NCI-H774 (cell line): ENCODE measurements around the gene FBXW7.
"Not testable (repeated sequence)": the region's sequence is repeated elsewhere in the genome, so short reads cannot be mapped to it uniquely, and the experiment has no call there.

Source experiments
- DNase-seq: peaks from one replicate; lab custom pipeline; 2025; lab: John Stamatoyannopoulos, UW

Gene FBXW7

DNA sequence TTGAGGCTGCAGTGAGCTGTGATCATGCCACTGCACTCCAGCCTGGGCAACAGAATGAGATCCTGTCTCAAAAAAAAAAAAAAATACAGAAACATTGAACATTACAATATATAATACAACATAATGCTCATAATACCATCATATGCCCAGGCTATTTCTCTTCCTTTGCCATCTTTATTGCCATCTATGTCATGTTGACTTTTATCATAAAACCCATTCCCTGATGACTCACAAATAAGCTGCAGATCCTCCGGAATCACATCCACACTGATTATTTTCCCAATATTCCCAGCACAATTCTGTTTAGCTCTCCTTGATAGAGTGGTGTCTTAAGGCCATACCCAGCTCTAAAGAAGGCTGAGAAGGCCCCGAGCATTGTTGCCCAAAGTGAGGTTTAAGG is 9.2 kb upstream of the FBXW7 start:
- DNase-seq, result no peak

DNA sequence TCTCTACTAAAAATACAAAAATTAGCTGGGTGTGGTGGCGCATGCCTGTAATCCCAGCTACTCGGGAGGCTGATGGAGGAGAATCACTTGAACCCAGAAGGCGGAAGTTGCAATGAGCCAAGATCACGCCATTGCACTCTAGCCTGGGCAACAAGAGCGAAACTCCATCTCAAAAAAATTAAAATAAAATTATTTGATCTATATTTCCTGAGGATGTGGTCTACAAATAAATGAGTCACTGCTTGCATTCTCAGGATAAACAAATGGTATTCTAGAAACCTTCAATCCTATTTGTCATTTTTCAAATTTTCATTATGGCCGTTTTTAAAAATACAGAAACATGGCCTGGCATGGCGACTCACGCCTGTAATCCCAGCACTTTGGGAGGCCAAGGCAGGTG is 8.6 kb upstream of the FBXW7 start:
- not testable (repeated sequence) for DNase-seq

DNA sequence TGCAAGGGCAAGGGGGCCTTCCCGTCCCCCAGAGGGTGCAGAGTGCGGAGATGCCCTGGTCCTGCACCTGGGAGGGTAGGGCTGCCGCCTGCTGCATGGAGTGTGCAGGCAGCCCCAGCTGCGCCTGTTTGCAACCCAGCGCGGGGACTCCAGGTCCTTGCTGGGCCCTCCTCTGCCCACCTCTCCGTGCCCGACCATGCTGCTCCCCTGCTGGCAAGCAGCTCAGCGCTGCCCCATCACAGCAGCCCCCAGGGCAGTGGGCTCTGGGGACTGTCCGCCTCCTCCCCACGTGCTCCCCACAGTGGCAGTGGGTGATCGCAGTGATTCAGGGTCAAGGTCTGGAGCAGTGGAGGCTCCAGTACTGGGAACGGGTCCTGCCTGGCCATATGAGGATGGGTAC is 5.0 kb upstream of the FBXW7 start:
- no peak for DNase-seq

DNA sequence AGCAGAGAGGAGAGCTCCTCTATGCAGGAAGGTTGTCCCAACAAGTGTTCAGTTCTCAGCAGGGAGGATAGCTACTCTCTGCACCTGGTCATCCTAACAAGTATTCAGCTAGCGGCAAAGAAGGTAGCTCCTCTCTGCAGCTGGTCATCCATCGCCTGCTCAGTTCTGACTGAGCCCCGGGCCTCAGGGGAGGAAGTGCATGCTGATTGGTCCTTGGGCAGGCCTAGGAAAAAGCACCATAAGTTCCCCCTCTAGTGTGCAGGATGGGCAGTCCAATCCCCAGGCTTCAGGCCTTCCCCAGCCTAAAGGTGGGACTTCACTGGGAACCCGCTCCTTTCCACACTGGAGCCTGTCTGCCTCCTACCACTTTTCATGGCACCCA is 4.4 kb upstream of the FBXW7 start:
- no peak for DNase-seq

DNA sequence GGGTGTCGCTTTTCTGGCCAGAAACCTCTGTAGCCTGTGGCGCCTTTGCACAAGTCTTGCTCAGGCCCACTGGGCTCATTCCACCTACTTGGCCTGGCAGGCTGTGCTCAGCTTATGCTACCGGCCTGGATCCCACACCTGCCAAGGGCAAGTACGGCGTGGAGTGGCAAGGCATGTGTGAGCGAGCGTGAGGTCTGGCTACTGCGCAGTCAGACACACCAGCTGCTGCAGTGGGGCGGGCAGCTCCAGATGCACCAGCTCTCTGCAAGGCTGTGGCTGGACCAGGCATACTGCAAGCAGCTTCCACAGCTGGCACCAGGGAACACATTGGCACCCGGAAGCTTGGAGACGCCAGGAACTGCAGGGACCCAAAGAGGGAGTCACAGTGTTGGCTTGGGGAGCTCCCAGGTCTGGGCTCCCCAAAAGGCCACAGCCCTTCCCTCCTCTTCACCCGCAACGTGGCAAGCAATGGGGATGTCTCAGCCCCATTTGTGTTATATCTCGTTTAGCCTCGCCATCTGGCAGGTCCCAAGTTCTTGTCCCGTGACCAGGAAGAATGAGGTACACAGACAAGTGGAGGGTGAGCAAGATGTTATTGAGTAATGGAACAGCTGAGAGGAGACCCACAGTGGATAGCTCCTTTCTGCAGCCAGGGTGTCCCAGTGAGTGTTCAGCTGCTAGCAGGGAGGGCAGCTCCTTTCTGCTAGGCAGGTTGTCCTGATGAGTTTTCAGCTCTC is 3.8 kb upstream of the FBXW7 start:
- no peak for DNase-seq

DNA sequence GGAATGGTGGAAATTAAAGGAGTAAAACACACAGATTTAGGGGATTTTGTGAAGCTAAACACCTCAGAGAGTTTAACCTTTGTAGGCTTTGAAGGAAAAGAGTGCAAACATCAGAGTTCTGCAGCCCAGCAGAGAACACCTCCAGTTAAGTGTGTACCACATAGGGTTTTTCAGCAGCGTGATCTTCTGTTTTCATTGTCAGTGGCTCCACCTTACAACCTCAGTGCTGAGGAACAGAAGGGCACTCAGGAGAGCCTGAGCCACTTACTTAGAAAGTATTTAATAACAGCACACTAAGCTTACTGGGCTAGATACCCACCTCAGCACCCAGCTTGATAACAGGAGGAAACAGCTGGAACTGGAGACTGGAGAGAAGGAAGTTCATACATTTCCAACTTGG is 2.0 kb upstream of the FBXW7 start:
- DNase-seq, result no peak

DNA sequence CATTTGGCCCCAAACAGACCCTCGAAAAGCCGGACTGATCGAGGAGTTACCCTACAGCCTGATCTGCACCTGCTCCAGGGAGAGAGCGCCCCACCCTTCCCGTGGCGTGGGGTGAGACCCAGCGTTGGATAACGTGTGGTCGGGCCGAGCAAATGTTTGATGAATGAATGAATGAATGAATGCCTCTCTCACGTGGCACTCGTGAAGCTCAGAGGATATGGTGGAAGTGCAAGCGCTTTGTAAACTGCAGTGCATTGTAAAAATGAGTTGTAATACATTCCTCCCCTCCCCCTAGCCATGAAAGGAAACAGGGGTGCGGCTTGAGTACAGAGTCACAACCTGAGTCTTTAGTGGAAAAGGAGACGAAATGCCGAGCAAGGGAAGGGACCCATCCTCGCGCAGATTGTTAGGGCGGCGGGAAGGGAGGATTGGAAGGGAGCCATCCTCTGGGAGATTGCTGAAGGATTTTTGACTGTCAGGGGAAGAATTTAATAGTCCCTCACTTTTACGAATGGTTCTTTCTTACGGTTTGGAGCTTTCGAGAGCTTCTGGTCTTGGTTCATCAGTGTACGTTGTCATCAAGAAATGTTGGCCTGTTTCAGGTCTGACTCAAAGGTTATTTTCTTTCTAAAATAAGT is 772 bp upstream of the FBXW7 start:
- no peak for DNase-seq

DNA sequence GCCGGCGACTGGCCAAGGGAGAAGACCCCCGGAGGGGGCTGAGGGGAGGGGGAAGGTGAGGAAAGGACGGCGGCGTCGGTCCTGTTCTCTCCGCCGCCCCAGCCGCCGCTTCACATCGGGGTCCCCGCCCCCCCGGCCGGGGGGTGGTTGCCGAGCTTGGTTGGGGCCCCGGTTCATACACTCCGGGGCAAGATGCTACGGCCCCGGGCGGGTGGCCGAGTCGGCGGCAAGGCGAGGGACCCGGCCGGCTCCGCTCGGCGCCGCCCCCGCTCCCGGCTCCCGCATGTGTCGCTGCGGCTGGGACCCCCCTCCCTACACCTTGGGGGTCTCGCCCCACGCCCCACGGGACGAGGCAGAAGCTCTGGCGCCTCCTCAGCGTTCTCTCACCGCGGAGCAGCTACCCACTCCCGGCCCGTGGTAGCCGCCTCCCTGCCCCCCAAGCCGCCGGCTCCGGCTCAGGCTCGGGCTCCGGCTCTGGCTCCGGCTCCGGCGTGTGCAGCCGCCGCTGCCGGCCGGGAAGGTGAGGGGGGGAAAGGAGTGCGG is 461 bp downstream of the FBXW7 start:
- no peak for DNase-seq

DNA sequence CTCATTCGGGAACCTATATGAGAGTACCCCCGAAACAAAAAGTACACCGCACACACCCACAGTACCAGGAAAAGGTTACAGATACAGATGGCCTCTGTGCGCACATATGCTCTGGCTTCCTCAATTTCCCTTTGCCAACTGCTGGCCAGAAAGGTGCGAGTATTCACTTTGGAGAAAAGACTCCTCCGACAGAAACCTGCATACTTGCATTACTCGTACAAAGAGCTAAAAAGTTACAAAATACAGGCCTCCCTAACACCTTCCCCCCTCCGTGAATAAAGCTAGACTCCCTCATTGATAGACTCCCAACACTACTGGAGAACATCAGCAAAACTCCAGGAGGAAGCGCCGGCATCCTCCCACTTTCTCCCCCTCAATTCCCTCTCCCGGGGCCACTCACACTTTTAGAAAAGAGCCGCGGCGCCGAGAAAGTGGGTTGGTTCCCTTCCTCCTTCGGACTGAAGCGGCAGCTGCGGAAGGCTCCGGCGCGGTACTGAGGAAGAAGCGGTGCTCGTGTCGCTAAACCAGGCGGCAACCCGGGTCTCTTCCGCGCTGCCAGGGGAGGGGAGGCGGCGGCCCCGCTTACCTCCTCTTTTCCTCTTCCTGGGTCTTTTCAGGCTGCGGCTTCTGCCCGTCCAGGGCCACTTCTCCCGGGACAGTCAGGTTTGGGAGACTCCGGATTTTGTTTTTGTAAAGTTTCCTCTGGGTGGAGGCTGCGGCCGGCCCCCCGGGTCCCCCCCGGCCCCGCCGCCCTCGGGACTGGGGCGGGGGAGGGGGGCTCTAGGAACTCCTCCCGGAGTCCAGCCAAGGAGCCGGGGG is 1.1 kb downstream of the FBXW7 start:
- DNase-seq, result no peak

DNA sequence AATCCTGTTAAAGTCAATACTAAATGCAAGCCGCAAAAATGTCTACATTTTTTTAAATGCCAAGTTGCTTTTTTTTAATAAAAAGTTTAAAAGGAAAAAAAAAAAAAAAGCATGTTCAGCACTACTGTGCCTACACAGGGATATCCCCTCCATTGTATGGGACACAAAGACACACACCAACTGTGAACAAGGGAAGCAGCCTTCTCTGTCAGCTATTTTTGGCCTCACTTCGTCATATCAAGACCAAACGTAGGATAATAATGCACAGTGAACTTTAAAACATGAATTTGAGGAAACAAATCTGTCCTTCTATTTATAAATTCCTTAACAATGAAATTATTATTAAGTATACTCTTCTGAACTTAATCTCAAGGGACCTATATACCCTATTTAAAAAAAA is 4.4 kb downstream of the FBXW7 start:
- DNase-seq, result no peak

DNA sequence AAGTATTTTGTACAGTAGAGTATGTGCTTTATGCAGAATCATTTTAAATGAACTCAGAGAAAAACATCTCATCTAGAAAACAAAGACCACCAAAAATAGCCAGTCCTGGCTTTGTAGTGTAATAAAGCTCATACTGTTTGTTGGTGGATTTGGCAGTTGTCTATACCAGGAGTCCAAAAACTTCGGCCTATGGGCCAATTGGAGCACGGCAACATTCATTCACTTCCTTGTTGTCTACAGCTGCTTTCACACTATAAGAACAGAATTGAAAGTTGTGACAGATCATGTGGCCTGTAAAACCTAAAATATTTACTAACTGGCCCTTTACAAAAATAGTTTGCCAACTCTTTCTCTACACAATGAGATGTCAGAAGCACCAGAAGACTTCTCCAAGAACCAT is 5.3 kb downstream of the FBXW7 start:
- no peak for DNase-seq

DNA sequence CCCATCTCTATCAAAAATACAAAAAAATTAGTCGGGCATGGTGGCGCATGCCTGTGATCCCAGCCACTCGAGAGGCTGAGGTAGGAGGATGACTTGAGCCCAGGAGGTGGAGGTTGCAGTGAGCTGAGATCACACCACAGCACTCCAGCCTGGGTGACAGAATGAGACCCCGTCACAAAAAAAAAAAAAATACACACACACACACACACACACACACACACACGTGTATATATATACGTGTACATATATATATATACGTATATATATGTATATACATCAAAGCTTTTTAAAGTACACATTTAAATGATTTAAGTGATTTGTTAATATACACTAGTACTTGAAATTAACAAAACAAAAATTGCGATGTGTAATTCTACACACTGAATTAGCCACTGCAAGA is 6.0 kb downstream of the FBXW7 start:
- no peak for DNase-seq

DNA sequence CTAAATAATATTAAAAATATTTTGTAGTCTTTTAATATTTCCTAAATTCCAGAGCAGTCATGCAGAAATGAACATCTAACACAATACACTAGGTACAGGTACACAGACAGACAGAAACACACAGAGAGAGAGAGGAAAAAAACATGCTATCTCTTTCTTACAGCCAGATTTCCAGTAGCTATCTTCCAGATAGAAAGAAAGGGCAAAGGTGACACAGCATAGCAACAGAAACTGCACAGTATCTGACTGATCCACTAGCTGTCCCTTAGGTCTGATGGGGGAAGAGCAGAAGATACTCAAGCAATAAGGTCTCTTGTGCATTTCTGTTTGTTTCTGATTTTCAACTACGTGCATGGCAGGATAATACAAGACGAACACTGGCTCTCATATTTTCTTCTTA is 7.8 kb downstream of the FBXW7 start:
- no peak for DNase-seq

DNA sequence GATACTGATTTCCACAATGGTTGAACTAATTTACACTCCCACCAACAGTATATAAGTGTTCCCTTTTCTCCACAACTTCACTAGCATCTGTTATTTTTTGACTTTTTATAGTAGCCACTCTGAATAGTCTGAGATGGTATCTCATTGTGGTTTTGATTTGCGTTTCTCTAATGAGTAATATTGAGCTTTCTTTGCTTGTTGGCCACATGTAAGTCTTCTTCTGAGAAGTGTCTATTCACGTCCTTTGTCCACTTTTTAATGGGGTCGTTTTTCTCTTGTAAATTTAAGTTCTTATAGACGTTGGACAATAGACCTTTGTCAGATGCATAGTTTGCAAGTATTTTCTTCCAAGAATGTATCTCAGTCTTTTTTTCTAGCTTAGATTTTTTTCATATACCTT is 10.0 kb downstream of the FBXW7 start:
- no peak for DNase-seq

DNA sequence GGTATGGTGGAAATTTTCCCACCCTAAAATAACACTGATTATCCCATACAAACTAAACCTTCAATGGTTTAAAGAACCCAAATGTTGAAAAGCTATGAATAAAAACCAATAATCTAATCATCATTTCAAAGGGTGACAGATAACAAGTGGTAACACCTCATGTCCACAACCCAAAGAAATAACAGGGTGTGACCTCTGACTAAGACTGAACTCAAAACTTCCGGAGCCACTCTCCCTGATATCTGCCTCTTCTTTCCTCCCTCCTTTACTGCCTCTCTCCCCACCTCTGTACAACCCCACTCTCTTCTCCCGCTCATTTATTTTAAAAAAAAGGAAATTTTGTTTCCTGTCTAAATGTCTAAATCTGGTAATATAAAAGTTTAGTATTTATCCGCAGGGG is 11.5 kb downstream of the FBXW7 start:
- DNase-seq, result no peak

DNA sequence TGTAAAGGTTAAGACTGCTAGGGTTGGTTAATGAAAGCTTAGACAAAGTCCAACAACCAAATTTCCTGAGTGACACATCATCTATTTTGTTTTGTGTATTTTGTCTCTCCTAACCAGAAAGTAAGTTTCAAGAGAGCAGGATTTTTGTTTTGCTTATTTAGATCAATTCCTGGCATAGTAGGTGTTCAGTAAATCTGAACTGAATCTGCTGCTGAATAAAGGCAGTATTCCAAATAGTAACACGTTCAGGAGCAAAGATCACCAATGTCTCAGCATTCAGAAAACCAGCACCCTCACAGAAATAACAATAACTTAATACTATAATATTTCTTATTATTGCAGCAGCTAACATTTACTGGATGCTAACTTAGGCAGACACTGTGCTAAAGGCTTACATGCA is 12.2 kb downstream of the FBXW7 start:
- no peak for DNase-seq

DNA sequence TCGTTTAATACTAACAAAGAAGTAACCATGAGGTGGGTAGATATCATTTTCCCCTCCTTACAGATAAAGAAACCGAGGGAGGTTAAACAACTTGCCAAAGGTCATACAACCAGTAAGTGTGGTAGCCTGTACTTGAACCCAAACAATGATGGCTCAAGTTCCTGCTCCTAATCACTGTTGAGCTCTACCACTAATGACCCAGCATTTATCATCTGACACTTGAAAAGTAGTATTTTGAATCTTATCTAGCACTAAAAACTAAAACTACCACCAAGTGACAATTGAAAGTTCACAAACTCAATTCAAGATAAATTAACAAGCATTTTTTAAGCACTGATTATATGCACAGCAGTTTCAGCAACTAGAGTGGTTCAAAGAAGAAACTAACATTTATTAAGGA is 13.1 kb downstream of the FBXW7 start:
- no peak for DNase-seq

DNA sequence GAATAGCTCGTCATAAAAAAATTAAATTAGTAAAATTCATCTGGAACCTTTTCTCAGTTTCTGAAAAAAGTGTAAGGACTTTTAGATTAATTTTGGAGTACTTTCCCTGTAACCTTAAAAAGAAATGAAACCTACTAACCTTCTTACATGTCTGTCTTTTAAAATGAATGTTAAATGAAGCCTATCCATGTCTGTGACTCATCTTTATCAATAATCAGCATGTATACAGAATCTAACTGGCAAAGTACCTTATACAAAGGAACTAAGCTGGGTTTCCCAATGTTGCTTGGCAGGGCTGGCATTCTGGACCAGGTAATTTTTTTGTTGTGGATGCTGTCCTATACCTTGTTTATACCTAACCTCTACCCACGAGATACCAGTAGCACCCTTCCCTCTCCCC is 13.6 kb downstream of the FBXW7 start:
- no peak for DNase-seq

DNA sequence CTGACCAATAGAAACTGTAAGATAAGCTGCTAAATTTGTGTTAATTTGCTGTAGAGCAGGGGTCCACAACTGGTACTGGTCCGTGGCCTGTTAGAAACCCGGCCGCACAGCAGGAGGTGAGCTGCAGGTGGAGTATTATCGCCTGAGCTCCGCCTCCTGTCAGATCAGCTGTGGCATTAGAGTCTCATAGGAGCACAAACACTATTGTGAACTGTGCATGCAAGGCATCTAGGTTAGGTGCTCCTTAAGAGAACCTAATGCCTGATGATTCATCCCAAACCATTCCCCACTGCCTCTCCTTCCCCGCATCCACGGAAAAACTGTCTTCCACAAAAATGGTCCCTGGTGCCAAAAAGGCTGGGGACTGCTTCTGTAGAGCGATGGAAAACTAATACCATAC is 19.7 kb downstream of the FBXW7 start:
- no peak for DNase-seq

DNA sequence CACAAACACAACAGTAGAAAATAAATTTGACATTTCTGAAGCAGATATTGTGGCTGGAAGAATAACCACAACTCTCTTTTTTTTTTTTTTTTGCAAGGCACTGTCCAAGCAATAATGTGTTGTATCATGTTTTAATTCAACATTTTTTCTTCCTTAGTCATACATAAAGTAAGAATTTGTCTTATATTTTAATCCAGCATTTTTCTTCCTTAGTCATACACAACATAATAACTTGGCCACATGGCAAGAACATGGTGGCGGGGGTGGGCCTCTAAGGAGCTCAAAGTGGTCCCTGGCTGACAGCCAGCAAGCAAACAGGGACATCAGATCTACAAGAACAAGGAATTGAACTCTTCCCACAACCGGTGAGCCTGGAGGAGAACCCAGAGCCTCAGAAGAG is 20.2 kb downstream of the FBXW7 start:
- DNase-seq, result no peak

DNA sequence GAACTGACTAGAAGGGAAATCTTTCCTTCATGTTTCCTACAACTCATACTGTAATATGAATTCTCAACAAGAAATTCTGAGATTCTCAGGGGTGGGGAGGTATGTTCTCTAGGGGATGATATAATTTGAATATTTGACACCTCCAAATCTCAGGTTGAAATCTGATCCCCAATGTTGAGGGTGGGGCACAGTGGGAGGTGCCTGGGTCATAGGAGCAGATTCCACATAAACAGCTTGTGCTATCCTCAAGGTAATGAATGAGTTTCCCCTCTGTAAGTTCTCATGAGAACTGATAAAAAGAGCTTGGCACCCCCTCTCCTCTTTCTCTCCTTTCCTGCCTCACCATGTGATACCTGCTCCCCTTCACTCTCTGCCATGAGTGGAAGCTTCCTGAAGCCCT is 21.5 kb downstream of the FBXW7 start:
- DNase-seq, result no peak

DNA sequence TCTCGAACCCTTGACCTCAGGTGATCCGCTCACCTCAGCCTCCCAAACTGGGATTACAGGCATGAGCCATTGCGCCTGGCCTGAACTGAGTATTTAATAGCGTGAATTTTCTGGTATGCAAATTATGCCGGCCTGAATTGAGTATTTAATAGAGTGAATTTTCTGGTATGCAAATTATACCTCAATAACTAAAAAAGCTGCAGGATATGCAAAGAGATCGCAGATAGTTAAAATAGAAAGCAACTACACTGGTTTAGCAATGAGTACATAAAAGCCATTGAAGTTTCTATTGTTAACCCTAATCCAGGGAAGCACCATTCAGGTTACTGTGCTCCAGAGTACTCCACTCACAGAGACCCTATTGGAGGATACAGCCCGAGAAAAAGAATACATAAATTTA is 22.8 kb downstream of the FBXW7 start:
- DNase-seq, result no peak

DNA sequence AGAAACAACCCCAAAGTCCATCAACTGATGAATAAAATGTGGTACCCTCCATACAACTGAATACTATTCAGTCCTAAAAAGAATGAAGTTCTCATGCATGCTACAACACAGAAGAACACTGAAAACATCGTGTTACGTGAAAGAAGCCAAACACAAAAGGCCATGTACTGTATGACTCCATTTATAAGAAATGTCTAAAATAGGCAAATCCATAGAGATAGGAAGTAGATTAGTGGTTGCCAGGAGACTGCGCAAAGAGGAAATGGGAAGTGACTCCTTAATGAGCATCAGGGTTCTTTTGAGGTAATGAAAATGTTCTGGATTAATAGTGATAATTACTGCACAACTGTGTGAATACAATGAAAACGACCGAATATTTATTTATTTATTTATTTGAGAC is 23.4 kb downstream of the FBXW7 start:
- DNase-seq, result no peak
